Body of pancreas (tissue), 4 donors: ENCODE results near the gene TAMALIN. TPM values are rescaled to one million over a fixed set of nuclear protein-coding genes. Genes with fewer than 3 reads are reported as not detected.
A peak's percentile ranks its signal among the peaks of the same experiment; 100 is the strongest.

ENCODE experiments used
- ATAC-seq: fragments of 150-250 bp; one replicate; pipeline ENCODE4 v1.9.1; 2016
- DNase-seq, 4 donors: peaks; one replicate each; pipeline ENCODE4 v3.0.0-alpha.2; 2019
- H3K27ac ChIP-seq, 4 donors: fragments of 200-600 bp; sonication (generic); 1 replicate in 3 of 4; 2 replicates in 1 of 4; pipeline versions ENCODE4 v1.5.1 to v1.6.1; 2016 to 2019; ENCODE audit warnings: mild to moderate bottlenecking in 1 of 4, mixed read lengths in 1 of 4, moderate library complexity in 1 of 4
- H3K27me3 ChIP-seq, 2 donors: fragments of 200-600 bp; sonication (generic); one replicate each; pipeline ENCODE4 v1.6.0; 2016; ENCODE audit warnings: mild to moderate bottlenecking in 1 of 2
- H3K36me3 ChIP-seq, 2 donors: fragments of 200-600 bp; sonication (generic); replicated peaks in 1 of 2; 2 replicates each; pipeline ENCODE4 v1.5.1; 2016; ENCODE audit warnings: low read depth in 2 of 2; ENCODE audit not compliant: insufficient read depth in 1 of 2
- H3K4me1 ChIP-seq: fragments of 200-600 bp; sonication (generic); one replicate; pipeline ENCODE4 v1.6.0; 2016
- H3K4me3 ChIP-seq, 2 donors: fragments of 200-600 bp; sonication (generic); 1 replicate in 1 of 2; 2 replicates in 1 of 2; pipeline ENCODE4 v1.5.1; 2016 to 2019
- H3K9me3 ChIP-seq, 3 donors: fragments of 200-600 bp; sonication (generic); 1 replicate in 2 of 3; 2 replicates in 1 of 3; pipeline ENCODE4 v1.5.1; 2016
- POLR2A ChIP-seq, 3 donors: fragments of 450-650 bp; IDR thresholded peaks; one replicate each; pipeline ENCODE4 v1.6.1; 2016; ENCODE audit warnings: antibody characterized with exemption in 3 of 3, mild to moderate bottlenecking in 2 of 3
- WGBS, 2 donors: methylation state at CpG; one replicate each; pipeline ENCODE4 v1.1.5; 2017; 5-methylcytosine and 5-hydroxymethylcytosine counted together
- intact Hi-C: fragments of 100-400 bp; cut with DNase I; formaldehyde crosslinking; loops from one replicate; pipeline ENCODE4 v1.15.1; 2023
- total RNA-seq, 2 donors: library from RNA; depleted of rRNA; stranded (reverse); fragments of >200 nt; gene quantifications; one replicate each; pipeline ENCODE4 v1.1.0, GENCODE V29; 2016
- TF ChIP-seq, protein P1 (sequence below), 7 experiments: fragments of 450-650 bp in 4 of 7; fragments of 200-600 bp in 3 of 7; sonication (generic) in 3 of 7; IDR thresholded peaks; one replicate each; pipeline ENCODE4 v1.5.1; 2016 to 2019; ENCODE audit warnings: antibody characterized with exemption in 7 of 7

The TAMALIN gene
- total RNA-seq, 2 donors from 2014 or later, result 7.0 to 19.4 TPM

DNA sequence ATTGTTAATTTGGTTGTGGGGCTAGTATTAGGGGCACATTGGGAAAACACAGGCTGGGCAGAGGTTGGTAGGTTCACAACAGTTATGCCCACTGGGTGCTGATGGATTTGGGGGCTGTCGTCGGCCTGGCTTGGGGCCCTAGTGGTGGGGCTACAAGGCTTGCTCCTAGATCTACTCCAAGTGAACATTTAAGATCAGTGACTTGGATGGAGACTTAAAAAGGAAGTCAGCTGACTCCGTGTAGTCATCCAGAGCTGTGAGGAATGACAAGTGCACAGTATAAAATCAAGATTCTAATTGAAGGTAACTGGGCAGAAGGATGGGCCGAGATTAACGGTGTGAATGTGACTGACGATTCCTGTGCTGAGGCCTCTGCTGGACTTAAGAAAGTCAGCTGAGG is 31.7 kb downstream of the TAMALIN start:
- H3K4me3 ChIP-seq, result no peak overlapping the region
- H3K27me3 ChIP-seq, result no peaks in the 10 kb centered on the region
- H3K4me1 ChIP-seq, result peaks cover 44% of the 10 kb centered on the region
- intact Hi-C loops, result no loop called here
- DNase-seq (no peak), ATAC-seq (no peak)
- TF ChIP-seq, protein P1, sequence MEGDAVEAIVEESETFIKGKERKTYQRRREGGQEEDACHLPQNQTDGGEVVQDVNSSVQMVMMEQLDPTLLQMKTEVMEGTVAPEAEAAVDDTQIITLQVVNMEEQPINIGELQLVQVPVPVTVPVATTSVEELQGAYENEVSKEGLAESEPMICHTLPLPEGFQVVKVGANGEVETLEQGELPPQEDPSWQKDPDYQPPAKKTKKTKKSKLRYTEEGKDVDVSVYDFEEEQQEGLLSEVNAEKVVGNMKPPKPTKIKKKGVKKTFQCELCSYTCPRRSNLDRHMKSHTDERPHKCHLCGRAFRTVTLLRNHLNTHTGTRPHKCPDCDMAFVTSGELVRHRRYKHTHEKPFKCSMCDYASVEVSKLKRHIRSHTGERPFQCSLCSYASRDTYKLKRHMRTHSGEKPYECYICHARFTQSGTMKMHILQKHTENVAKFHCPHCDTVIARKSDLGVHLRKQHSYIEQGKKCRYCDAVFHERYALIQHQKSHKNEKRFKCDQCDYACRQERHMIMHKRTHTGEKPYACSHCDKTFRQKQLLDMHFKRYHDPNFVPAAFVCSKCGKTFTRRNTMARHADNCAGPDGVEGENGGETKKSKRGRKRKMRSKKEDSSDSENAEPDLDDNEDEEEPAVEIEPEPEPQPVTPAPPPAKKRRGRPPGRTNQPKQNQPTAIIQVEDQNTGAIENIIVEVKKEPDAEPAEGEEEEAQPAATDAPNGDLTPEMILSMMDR (IDR thresholded peaks at IDR 0.05), result no peak
- TF ChIP-seq POLR2A (IDR thresholded peaks at IDR 0.05), result no peak
- H3K27ac ChIP-seq, result peak overlapping the region; percentile 2 to 92 (median 88)
- no peaks in the 10 kb centered on the region for H3K36me3 ChIP-seq
- no peaks in the 10 kb centered on the region for H3K9me3 ChIP-seq
- 67 to 73% methylated on average over 6 of the region's 6 CpGs for WGBS, 2 donors

DNA sequence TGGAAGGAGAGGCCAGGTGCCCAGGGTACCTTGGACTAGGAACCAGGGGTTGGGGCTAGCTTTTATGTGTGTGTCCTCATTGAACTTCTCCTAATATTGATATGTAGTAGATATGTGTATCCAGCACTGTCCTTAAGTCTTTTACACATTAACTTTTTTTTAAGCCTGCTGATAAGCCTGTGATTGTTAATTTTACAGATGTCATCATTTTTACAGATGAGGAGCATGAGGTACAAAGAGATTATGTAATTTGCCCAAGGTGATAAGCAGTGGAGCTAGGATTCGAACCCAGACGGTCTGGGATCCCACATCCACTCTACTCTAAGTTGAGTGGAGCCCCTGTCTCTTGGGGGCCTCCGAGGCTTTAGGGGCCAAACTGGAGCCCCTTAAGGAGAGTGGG is 34.3 kb downstream of the TAMALIN start:
- Histone ChIP-seq H3K36me3 (no peaks in the 10 kb centered on the region), H3K27me3 (no peaks in the 10 kb centered on the region), H3K27ac (peak overlapping the region; percentile 26 to 93 (median 44)), H3K9me3 (no peaks in the 10 kb centered on the region), H3K4me1 (peaks cover 62% of the 10 kb centered on the region), H3K4me3 (no peak overlapping the region)
- intact Hi-C loops, result no loop called here
- DNase-seq (no peak), ATAC-seq (no peak)
- 58 to 59% methylated on average over 3 of the region's 3 CpGs for WGBS, 2 donors
- no peak for TF ChIP-seq POLR2A (IDR thresholded peaks at IDR 0.05)
- TF ChIP-seq, protein P1 (IDR thresholded peaks at IDR 0.05), result no peak

DNA sequence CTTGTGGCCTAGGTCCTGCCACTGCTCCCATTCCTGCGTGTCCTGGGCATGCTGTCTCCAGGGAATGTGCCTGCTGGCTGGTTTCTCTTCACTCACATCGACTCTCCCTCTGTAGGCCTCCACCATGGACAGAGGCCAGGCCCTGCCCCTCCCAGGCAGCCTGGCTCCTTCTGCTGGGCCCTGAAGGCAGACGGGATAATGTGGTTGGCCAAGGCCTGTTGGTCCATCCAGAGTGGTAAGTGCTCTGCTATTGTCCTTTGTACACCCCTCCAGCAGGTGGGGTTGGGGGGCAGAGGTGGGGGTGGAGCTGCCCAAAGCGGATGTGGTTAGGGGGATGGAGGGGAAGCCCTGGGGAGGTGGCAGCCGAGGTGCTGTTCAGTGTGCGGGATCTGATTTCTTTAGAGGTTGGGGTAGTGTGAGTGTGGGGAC is 35.0 kb downstream of the TAMALIN start:
- ATAC-seq (no peak), DNase-seq (peak in 2 of 4 donors; percentile 58 to 80)
- Histone ChIP-seq H3K4me3 (no peak overlapping the region), H3K27me3 (no peaks in the 10 kb centered on the region), H3K4me1 (peaks cover 56% of the 10 kb centered on the region), H3K36me3 (no peaks in the 10 kb centered on the region), H3K27ac (peak overlapping the region; percentile 26 to 93 (median 66)), H3K9me3 (no peaks in the 10 kb centered on the region)
- intact Hi-C loops, result no loop called here
- 41 to 61% methylated on average over 6 of the region's 6 CpGs for WGBS, 2 donors
- TF ChIP-seq, protein P1 (IDR thresholded peaks at IDR 0.05), result no peak
- TF ChIP-seq POLR2A (IDR thresholded peaks at IDR 0.05), result no peak

DNA sequence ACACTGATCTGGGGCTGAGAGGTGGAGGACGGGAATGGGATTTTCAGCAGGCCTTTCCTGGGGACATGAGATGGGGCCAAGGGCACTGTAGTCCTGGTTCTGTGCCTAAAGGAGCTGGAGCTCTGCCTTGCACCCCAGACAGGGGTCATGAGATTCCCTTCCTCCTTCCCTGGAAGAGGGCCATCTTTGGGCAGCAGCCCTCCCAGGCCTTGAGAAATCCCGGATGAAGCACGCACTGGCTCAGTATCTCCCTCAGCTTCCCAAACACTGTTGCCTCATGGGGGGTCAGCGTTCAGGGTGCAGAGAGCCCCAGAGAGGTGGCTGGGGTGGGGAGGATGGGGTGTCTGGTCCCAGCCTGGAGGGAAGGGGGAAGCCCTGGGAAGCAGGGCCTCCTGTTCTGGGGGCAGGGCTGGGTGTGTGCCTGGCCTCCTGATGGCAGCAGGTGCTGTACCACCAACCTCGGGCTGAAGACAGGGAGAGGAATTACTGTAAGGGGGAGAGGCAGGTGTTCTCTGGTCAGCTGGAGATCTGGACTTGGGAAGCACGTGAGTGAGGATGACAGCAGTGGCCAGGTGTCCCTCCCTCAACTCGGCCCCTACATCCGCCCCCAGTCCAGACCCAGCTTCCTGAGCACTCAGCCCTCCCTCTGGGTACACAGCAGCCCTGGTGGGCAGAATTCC is 36.1 kb downstream of the TAMALIN start:
- 50 to 58% methylated on average over 1 to 8 of the region's 8 CpGs for WGBS, 2 donors
- no peak overlapping the region for H3K4me3 ChIP-seq
- DNase-seq (no peak), ATAC-seq (no peak)
- TF ChIP-seq POLR2A (IDR thresholded peaks at IDR 0.05), result no peak
- TF ChIP-seq, protein P1 (IDR thresholded peaks at IDR 0.05), result no peak
- intact Hi-C loops, result no loop called here
- no peaks in the 10 kb centered on the region for H3K9me3 ChIP-seq
- peaks cover 50% of the 10 kb centered on the region for H3K4me1 ChIP-seq
- H3K36me3 ChIP-seq, result no peaks in the 10 kb centered on the region
- no peaks in the 10 kb centered on the region for H3K27me3 ChIP-seq
- H3K27ac ChIP-seq, result peak overlapping the region; percentile 82 to 93 (median 86)
